Astrocyte (in vitro differentiated cells and primary cell): ENCODE data around the gene CDC45. TPM values are rescaled to one million over a fixed set of nuclear protein-coding genes. Genes with fewer than 3 reads are reported as not detected.
"Not testable (repeated sequence)": the region's sequence is repeated elsewhere in the genome, so short reads cannot be mapped to it uniquely, and the experiment has no call there.

Experiments used
- DNase-seq: peaks from one replicate; pipeline ENCODE4 v3.0.0-alpha.2; 2010; ENCODE audit warnings: low read depth
- FAIRE-seq: peaks from 2 replicates; lab custom pipeline; 2011; peaks lifted over from hg19 to GRCh38; lab: Jason Lieb, UNC
- H2AFZ ChIP-seq: 2 replicates; pipeline ENCODE4 v1.6.0; 2012; ENCODE audit warnings: low read depth, low read length, inconsistent platforms
- H3K27ac ChIP-seq: 2 replicates; pipeline ENCODE4 v1.5.1; 2011; ENCODE audit warnings: low read depth, low read length, inconsistent platforms
- H3K27me3 ChIP-seq: 2 replicates; pipeline ENCODE4 v1.6.0; 2011; ENCODE audit warnings: low read length, inconsistent platforms; ENCODE audit not compliant: insufficient read depth
- H3K36me3 ChIP-seq: 2 replicates; pipeline ENCODE4 v1.5.1; 2011; ENCODE audit warnings: low read length, inconsistent platforms; ENCODE audit not compliant: insufficient read depth
- H3K4me1 ChIP-seq: 2 replicates; pipeline ENCODE4 v1.5.1; 2011; ENCODE audit warnings: low read length, inconsistent platforms; ENCODE audit not compliant: insufficient read depth
- H3K4me2 ChIP-seq: 2 replicates; pipeline ENCODE4 v1.6.0; 2012; ENCODE audit warnings: low read length, inconsistent platforms
- H3K4me3 ChIP-seq: 2 replicates; pipeline ENCODE4 v1.5.1; 2011; ENCODE audit warnings: low read depth, mild to moderate bottlenecking, low read length, inconsistent platforms; ENCODE audit not compliant: insufficient read depth
- H3K79me2 ChIP-seq: 2 replicates; pipeline ENCODE4 v1.6.0; 2012; ENCODE audit warnings: mild to moderate bottlenecking, low read length, inconsistent platforms; ENCODE audit not compliant: insufficient read depth
- H3K9ac ChIP-seq: 2 replicates; pipeline ENCODE4 v1.6.0; 2012; ENCODE audit warnings: mild to moderate bottlenecking, low read length, inconsistent platforms
- H3K9me3 ChIP-seq: 2 replicates; pipeline ENCODE4 v1.5.1; 2012; ENCODE audit warnings: low read depth, mild to moderate bottlenecking, low read length, inconsistent platforms; ENCODE audit not compliant: insufficient read depth
- H4K20me1 ChIP-seq: 2 replicates; pipeline ENCODE4 v1.6.0; 2012; ENCODE audit warnings: low read length, inconsistent platforms; ENCODE audit not compliant: insufficient read depth
- H3K27ac Mint-ChIP-seq: one replicate; pipeline ENCODE4 v1.8.0; 2021; ENCODE audit warnings: mild to moderate bottlenecking, mixed read lengths; ENCODE audit not compliant: unreplicated experiment
- H3K27me3 Mint-ChIP-seq: one replicate; pipeline ENCODE4 v1.8.0; 2021; ENCODE audit warnings: low read depth, mixed read lengths; ENCODE audit not compliant: unreplicated experiment
- H3K36me3 Mint-ChIP-seq: one replicate; pipeline ENCODE4 v1.8.0; 2021; ENCODE audit warnings: low read depth, mixed read lengths; ENCODE audit not compliant: unreplicated experiment
- H3K4me1 Mint-ChIP-seq: one replicate; pipeline ENCODE4 v1.8.0; 2021; ENCODE audit warnings: low read depth, mixed read lengths; ENCODE audit not compliant: unreplicated experiment
- H3K4me3 Mint-ChIP-seq: one replicate; pipeline ENCODE4 v1.8.0; 2021; ENCODE audit warnings: mild to moderate bottlenecking, moderate library complexity, mixed read lengths; ENCODE audit not compliant: unreplicated experiment
- H3K9me3 Mint-ChIP-seq: one replicate; pipeline ENCODE4 v1.8.0; 2021; ENCODE audit warnings: mild to moderate bottlenecking, mixed read lengths; ENCODE audit not compliant: unreplicated experiment
- EZH2 ChIP-seq: IDR thresholded peaks from 2 replicates; pipeline ENCODE4 v1.6.1; 2012; ENCODE audit warnings: mild to moderate bottlenecking, low read length, inconsistent platforms; ENCODE audit not compliant: insufficient read depth
- total RNA-seq: library from RNA; stranded (reverse); gene quantifications from 2 replicates; pipeline ENCODE4 v1.2.1, GENCODE V29; 2021
- TF ChIP-seq, protein P1 (sequence below): IDR thresholded peaks from 2 replicates; pipeline ENCODE4 v1.5.1; 2011; ENCODE audit warnings: low read depth, mild to moderate bottlenecking, inconsistent platforms, low read length, moderate library complexity; ENCODE audit not compliant: insufficient read depth

The CDC45 gene
- total RNA-seq, 1 donor from 2014 or later, result 2.1 TPM

- no peak overlapping the region for H3K9ac ChIP-seq
- no peak overlapping the region for H3K4me3 ChIP-seq
- H3K9me3 Mint-ChIP-seq, result no peaks in the 10 kb centered on the region
- no peak overlapping the region for H3K27ac ChIP-seq
- H2AFZ ChIP-seq, result no peak overlapping the region
- H3K27ac Mint-ChIP-seq, result no peak overlapping the region
- no peak for DNase-seq
- no peaks in the 10 kb centered on the region for H4K20me1 ChIP-seq
- FAIRE-seq, result no peak
- no peaks in the 10 kb centered on the region for H3K4me1 Mint-ChIP-seq
- H3K4me1 ChIP-seq, result peaks cover 7% of the 10 kb centered on the region
- no peaks in the 10 kb centered on the region for H3K36me3 Mint-ChIP-seq
- H3K27me3 ChIP-seq, result peaks cover 9% of the 10 kb centered on the region
- H3K9me3 ChIP-seq, result no peaks in the 10 kb centered on the region
- no peak overlapping the region for H3K4me3 Mint-ChIP-seq
- TF ChIP-seq, protein P1, sequence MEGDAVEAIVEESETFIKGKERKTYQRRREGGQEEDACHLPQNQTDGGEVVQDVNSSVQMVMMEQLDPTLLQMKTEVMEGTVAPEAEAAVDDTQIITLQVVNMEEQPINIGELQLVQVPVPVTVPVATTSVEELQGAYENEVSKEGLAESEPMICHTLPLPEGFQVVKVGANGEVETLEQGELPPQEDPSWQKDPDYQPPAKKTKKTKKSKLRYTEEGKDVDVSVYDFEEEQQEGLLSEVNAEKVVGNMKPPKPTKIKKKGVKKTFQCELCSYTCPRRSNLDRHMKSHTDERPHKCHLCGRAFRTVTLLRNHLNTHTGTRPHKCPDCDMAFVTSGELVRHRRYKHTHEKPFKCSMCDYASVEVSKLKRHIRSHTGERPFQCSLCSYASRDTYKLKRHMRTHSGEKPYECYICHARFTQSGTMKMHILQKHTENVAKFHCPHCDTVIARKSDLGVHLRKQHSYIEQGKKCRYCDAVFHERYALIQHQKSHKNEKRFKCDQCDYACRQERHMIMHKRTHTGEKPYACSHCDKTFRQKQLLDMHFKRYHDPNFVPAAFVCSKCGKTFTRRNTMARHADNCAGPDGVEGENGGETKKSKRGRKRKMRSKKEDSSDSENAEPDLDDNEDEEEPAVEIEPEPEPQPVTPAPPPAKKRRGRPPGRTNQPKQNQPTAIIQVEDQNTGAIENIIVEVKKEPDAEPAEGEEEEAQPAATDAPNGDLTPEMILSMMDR, result no peak
- no peak for TF ChIP-seq EZH2
- no peak overlapping the region for H3K4me2 ChIP-seq
- no peaks in the 10 kb centered on the region for H3K79me2 ChIP-seq
- H3K27me3 Mint-ChIP-seq, result peaks cover 34% of the 10 kb centered on the region
- H3K36me3 ChIP-seq, result no peaks in the 10 kb centered on the region
These were observed 50.1 kb downstream of the CDC45 start for GRCh38 chr22:19529811-19530210.

- FAIRE-seq, result no peak
- H3K36me3 Mint-ChIP-seq, result no peaks in the 10 kb centered on the region
These were observed 51.0 kb downstream of the CDC45 start for GRCh38 chr22:19530751-19531150.

GRCh38 chr22:19531327-19531726 is 51.6 kb downstream of the CDC45 start:
- H3K27ac ChIP-seq, H2AFZ ChIP-seq, H3K4me1 ChIP-seq, H4K20me1 ChIP-seq, H3K36me3 Mint-ChIP-seq, H3K27ac Mint-ChIP-seq, DNase-seq, H3K9me3 ChIP-seq, H3K4me3 ChIP-seq, H3K4me2 ChIP-seq, H3K9ac ChIP-seq, H3K9me3 Mint-ChIP-seq, H3K4me1 Mint-ChIP-seq, H3K4me3 Mint-ChIP-seq, H3K27me3 ChIP-seq, FAIRE-seq, H3K36me3 ChIP-seq, H3K79me2 ChIP-seq: not testable (repeated sequence)
- peaks cover 22% of the 10 kb centered on the region for H3K27me3 Mint-ChIP-seq

More at GRCh38 chr22:19530751-19531150, 51.0 kb downstream of the CDC45 start:
- Histone ChIP-seq H3K4me3 (no peak overlapping the region), H3K79me2 (no peaks in the 10 kb centered on the region), H3K9ac (no peak overlapping the region), H3K36me3 (no peaks in the 10 kb centered on the region), H3K4me1 (peaks cover 7% of the 10 kb centered on the region), H2AFZ (no peak overlapping the region), H4K20me1 (no peaks in the 10 kb centered on the region), H3K27me3 (peaks cover 5% of the 10 kb centered on the region), H3K4me2 (no peak overlapping the region), H3K9me3 (no peaks in the 10 kb centered on the region), H3K27ac (no peak overlapping the region)
- TF ChIP-seq, protein P1, result no peak
- TF ChIP-seq EZH2, result no peak
- DNase-seq, result no peak
- Mint-ChIP-seq H3K4me3 (no peak overlapping the region), H3K4me1 (no peaks in the 10 kb centered on the region), H3K9me3 (no peaks in the 10 kb centered on the region), H3K27ac (no peak overlapping the region), H3K27me3 (peaks cover 28% of the 10 kb centered on the region)
